ENCODE data around the gene MYH9.

- TF ChIP-seq CTCF (conservative IDR thresholded peaks at IDR 0.05): no peak
- TF ChIP-seq ZFX (IDR thresholded peaks at IDR 0.05): no peak
Observed at GRCh38 chr22:36358533-36359469, 29.0 kb downstream of the MYH9 start.
